ENCODE results near the gene HMCN2.

GRCh38 chr9:130393681-130394071 lies 128.1 kb downstream of the HMCN2 start:
- TF ChIP-seq CTCF (IDR thresholded peaks at IDR 0.05): no peak
- no peak for TF ChIP-seq POLR2A (IDR thresholded peaks at IDR 0.05)

Data from prostate gland (tissue), 2 donors.